Sigmoid colon (tissue), 4 donors: Measurements from ENCODE around the gene BCL2L13.
"Not testable (repeated sequence)": the region's sequence is repeated elsewhere in the genome, so short reads cannot be mapped to it uniquely, and the experiment has no call there.

Experiments used
- EP300 ChIP-seq, 4 donors: sonication (generic); formaldehyde crosslinking; IDR thresholded peaks; one replicate each; pipeline ENCODE4 v1.6.1; 2017; ENCODE audit warnings: antibody characterized with exemption in 4 of 4
- POLR2A ChIP-seq, 2 donors: fragments of 450-650 bp; IDR thresholded peaks; one replicate each; pipeline ENCODE4 v1.6.1; 2016; ENCODE audit warnings: antibody characterized with exemption in 2 of 2, mild to moderate bottlenecking in 2 of 2, moderate library complexity in 2 of 2
- POLR2AphosphoS5 ChIP-seq, 4 donors: sonication (generic); formaldehyde crosslinking; IDR thresholded peaks; one replicate each; pipeline ENCODE4 v1.6.1; 2017; ENCODE audit warnings: antibody characterized with exemption in 4 of 4
- TF ChIP-seq, protein P1 (sequence below), 4 experiments: fragments of 450-650 bp in 3 of 4; fragments of 200-600 bp in 1 of 4; IDR thresholded peaks; one replicate each; pipeline ENCODE4 v1.5.1; 2016 to 2019; ENCODE audit warnings: antibody characterized with exemption in 4 of 4, mild to moderate bottlenecking in 3 of 4, moderate library complexity in 2 of 4

DNA sequence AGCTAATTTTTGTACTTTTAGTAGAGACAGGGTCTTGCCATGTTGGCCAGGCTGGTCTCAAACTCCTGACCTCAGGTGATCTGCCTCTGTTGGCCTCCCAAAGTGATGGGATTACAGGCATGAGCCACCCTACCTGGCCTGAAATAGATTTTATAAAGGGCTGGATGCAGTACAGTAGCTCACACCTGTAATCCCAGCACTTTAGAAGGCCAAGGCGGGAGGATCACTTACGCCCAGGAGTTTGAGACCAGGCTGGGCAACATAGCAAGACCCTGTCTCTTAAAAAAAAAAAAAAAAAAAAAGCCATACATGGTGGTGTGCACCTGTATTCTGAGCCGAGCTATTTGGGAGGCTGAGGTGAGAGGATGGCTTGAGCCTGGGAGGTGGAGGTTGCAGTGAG, 59.7 kb downstream of the BCL2L13 start:
- TF ChIP-seq, protein P1, sequence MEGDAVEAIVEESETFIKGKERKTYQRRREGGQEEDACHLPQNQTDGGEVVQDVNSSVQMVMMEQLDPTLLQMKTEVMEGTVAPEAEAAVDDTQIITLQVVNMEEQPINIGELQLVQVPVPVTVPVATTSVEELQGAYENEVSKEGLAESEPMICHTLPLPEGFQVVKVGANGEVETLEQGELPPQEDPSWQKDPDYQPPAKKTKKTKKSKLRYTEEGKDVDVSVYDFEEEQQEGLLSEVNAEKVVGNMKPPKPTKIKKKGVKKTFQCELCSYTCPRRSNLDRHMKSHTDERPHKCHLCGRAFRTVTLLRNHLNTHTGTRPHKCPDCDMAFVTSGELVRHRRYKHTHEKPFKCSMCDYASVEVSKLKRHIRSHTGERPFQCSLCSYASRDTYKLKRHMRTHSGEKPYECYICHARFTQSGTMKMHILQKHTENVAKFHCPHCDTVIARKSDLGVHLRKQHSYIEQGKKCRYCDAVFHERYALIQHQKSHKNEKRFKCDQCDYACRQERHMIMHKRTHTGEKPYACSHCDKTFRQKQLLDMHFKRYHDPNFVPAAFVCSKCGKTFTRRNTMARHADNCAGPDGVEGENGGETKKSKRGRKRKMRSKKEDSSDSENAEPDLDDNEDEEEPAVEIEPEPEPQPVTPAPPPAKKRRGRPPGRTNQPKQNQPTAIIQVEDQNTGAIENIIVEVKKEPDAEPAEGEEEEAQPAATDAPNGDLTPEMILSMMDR (IDR thresholded peaks at IDR 0.05) = not testable (repeated sequence)
- TF ChIP-seq POLR2AphosphoS5, EP300, POLR2A (IDR thresholded peaks at IDR 0.05): not testable (repeated sequence)
